KOPT-K1 (cell line): ENCODE data around the gene ESRRB.

ENCODE experiments used
- H3K27ac ChIP-seq: fragments of 200-600 bp; sonication (generic); 2 replicates; pipeline ENCODE4 v1.5.1; 2016; ENCODE audit warnings: antibody characterized with exemption, mild to moderate bottlenecking, low read depth, low read length; ENCODE audit not compliant: poor library complexity, severe bottlenecking
- H3K36me3 ChIP-seq: fragments of 200-600 bp; sonication (generic); 2 replicates; pipeline ENCODE4 v1.5.1; 2017; ENCODE audit warnings: antibody characterized with exemption, mild to moderate bottlenecking, low read length, moderate library complexity; ENCODE audit not compliant: insufficient read depth
- H3K9me3 ChIP-seq: fragments of 200-600 bp; sonication (generic); 2 replicates; pipeline ENCODE4 v1.5.1; 2017; ENCODE audit warnings: antibody characterized with exemption, low read length, mild to moderate bottlenecking; ENCODE audit not compliant: insufficient read depth, poor library complexity, severe bottlenecking

The ESRRB gene

DNA sequence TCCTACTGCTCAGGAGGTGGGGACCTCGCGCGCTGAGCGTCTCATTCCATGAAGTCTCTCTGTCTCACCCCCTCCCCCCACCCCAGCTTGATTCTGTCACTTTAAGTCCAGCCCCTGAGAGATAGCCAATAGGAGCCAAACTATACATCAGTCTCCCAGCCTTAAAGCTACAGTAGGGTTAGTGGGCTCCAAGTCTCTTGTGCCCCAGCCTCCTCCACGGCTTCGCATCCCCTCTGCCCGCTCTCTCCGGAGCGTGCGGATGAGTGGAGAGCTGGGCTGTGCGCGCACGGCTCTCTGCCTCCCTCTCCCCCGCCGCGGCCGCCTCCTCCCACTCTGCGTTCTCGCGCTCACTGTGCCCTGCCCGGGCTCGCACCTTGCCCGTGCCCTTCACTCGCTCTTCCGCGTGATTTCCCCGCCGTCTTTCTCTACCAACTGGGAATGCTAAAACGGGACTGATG lies at the start of gene ESRRB:
Gene ESRRB (plus strand): TSS at position 191 of the 458 bp plus-strand sequence. CDS start 265 bp downstream, at position 456.
- no peak within 1 kb of the TSS for H3K27ac ChIP-seq

DNA sequence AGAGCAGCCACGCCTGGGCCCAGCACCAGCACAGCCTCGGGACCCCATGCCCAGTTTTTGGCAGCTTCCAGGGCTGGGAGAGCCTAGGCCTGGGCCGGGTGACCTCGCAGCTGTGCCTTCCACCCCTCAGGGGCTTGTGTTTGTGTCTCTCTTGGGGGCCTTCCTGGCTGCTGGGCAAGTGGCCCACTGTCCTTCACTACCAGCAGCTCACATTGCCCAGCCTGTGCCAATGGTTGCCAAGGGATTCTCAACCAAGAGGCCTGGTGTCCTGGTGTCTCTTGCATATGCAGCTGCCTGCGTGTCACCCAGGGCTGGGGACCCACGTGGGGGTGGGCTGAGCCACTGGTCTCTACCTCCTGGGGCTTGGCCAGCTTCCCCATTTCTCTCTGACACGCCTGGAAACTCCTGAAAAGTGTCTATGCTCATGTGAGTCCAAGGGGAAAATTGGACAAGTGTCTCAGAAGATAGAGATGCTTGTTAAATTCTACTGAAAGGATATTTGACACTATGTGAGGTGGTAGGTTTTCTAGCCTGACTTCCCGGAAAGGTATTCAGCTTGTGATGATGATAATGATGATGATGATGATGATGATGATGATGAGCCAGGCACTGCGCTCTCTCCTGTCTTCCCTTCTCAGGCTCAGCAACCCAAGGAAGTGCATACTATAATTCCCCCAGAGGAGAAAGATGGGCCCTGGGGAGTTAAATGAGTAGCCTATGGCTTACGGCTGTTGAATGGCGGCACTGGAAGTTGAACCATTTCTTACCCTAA lies 48.8 kb upstream of the ESRRB start:
- no peak overlapping the region for H3K27ac ChIP-seq
- no peaks in the 10 kb centered on the region for H3K9me3 ChIP-seq
- no peaks in the 10 kb centered on the region for H3K36me3 ChIP-seq

More for the DNA sequence above, at the start of gene ESRRB:
- no peaks in the 10 kb centered on the region for H3K9me3 ChIP-seq
- H3K36me3 ChIP-seq: no peaks in the 10 kb centered on the region

- Histone ChIP-seq H3K36me3 (no peaks in the 10 kb centered on the region), H3K27ac (no peak overlapping the region), H3K9me3 (no peaks in the 10 kb centered on the region)
These were observed 47.3 kb upstream of the ESRRB start for GRCh38 chr14:76328457-76329137.

DNA sequence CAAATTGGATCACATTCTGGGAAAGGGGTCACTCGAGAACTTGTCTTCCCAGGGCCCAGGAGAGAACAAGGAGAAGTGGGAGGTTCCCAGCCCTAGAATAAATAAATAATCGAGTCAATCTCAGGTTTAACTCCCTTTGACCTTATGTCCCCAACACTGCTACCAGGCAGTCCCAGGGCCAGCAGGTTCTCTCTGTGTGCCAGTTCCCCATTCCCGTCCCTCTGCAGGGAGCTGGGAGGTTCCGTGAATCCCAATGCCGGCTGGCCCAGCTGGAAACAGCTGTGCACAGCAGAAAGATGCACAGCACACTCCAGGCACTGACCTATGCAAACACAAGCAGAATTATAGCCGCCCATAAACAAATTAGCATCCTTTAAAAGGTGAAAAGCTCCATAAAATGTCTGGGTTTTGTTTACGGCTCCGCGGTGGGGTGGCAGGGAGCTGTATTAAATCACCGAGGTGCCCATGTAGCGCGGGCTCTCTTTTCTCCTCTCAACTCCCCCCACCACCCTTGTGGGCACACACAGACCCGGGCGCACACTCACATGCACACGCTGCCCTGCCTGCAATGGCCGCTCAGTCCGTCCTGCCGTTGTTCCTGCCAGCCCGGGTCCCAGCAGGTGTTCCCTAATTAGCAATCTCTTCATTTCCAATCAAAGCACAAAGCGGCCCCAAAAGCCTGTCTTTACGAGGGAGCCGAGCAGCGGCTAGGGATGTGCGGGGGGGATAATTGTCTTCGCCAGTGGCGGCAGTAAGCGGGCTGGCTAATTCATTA lies 46.6 kb upstream of the ESRRB start:
- no peaks in the 10 kb centered on the region for H3K9me3 ChIP-seq
- no peak overlapping the region for H3K27ac ChIP-seq
- H3K36me3 ChIP-seq: no peaks in the 10 kb centered on the region

DNA sequence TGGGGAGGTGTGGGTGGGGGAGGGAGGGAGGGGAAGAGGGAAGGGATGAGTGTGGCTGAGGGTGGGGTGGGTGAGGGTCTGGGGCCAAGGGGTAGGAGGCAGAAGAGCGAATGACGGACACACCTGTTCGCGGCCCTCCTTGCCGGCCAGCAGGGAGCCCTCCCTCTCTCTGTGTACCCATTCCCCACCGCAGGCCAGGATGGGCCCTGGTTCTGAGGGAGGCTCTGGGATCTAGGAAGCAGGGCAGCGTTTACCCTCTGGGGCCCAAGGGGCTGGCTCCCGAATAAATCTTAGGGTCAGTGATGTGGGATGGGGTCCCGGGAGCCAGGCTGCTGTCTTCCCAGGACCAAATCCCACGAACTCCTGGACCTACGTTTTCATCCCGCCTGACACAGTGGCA lies 46.0 kb upstream of the ESRRB start:
- Histone ChIP-seq H3K36me3 (no peaks in the 10 kb centered on the region), H3K9me3 (no peaks in the 10 kb centered on the region), H3K27ac (no peak overlapping the region)

- Histone ChIP-seq H3K36me3 (no peaks in the 10 kb centered on the region), H3K27ac (no peak overlapping the region), H3K9me3 (no peaks in the 10 kb centered on the region)
These were observed 45.3 kb upstream of the ESRRB start for GRCh38 chr14:76330411-76331327.

- H3K9me3 ChIP-seq: no peaks in the 10 kb centered on the region
These were observed 44.5 kb upstream of the ESRRB start for GRCh38 chr14:76331328-76332011.

GRCh38 chr14:76333664-76334063 lies 42.3 kb upstream of the ESRRB start:
- H3K9me3 ChIP-seq: no peaks in the 10 kb centered on the region
- H3K27ac ChIP-seq: no peak overlapping the region
- no peaks in the 10 kb centered on the region for H3K36me3 ChIP-seq

More at GRCh38 chr14:76331328-76332011, 44.5 kb upstream of the ESRRB start:
- Histone ChIP-seq H3K27ac (no peak overlapping the region), H3K36me3 (no peaks in the 10 kb centered on the region)

- H3K27ac ChIP-seq: no peak overlapping the region
- H3K36me3 ChIP-seq: no peaks in the 10 kb centered on the region
- H3K9me3 ChIP-seq: no peaks in the 10 kb centered on the region
These were observed 41.6 kb upstream of the ESRRB start for GRCh38 chr14:76334316-76334715.

DNA sequence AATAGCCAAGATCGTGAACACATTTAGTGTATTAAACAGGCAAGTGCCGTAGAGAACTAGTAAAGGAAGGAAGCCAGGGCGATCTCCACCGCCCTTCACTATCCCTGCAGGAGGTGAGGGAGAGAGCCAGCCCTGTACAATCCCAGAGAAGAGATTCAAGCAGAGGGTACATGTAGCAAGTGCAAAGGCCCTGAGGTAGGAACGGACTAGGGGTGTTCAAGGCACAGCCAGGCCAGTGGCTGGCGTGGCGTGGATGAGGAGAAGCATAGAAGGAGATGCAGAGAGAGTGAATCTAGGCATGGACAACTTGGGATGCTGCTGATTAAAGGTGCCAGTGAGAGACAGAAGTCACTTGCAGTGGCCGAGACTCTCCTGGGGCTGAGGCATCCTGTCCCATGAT lies 39.1 kb upstream of the ESRRB start:
- Histone ChIP-seq H3K9me3 (no peaks in the 10 kb centered on the region), H3K36me3 (no peaks in the 10 kb centered on the region), H3K27ac (no peak overlapping the region)

DNA sequence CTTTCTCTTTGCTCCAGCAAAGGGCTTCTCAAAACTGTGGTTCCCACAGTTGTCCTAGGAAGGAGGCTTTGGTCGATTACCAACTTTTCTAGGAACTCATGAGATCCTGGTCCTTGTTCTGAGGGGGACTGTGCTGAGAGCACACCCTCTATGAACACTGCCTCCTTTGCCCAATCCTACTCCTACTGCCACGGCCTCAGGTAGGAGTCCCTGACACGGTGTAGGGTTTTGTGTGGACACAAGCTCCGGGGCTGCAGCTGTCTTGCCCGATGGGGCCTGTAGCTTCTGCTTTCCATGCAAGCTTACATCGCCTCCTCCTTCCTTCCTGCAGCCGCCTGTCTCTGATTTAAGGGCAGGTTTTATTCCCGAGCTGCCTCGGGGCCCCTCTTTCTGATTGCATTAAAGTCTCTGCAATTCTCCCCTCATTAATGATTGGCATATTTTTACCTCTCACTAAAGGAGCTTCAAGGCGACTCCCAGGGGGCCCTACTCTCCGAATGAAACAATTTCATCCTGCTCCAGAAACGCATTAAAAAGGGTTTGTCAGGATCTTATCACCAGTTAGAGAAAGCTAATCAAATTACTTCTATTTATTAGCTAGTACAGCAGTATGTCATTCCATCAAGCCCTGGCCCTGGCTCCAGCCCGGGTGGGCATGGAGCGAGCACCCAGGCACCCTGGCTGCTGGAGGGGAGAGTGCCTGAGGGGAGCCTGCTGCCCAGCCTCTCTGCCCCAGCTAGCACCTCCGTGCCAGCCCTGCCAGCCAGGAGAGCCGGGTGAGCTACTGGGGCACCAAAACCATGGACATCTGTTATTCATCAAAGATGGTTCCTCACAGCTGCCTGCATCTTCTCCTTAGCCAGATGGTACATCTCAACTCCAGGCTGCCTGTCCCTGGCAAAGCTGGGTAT lies 38.0 kb upstream of the ESRRB start:
- no peaks in the 10 kb centered on the region for H3K9me3 ChIP-seq
- no peaks in the 10 kb centered on the region for H3K36me3 ChIP-seq
- H3K27ac ChIP-seq: no peak overlapping the region

GRCh38 chr14:76339728-76340615 lies 36.0 kb upstream of the ESRRB start:
- H3K36me3 ChIP-seq: no peaks in the 10 kb centered on the region
- no peaks in the 10 kb centered on the region for H3K9me3 ChIP-seq
- H3K27ac ChIP-seq: no peak overlapping the region
